Lower leg skin (tissue), 3 donors: ENCODE data around the gene SMCO3.

Experiments used
- POLR2A ChIP-seq, 2 donors: fragments of 450-650 bp; IDR thresholded peaks; one replicate each; pipeline ENCODE4 v1.6.1; 2016 to 2017; ENCODE audit warnings: antibody characterized with exemption in 2 of 2, mild to moderate bottlenecking in 1 of 2, moderate library complexity in 1 of 2
- TF ChIP-seq, protein P1 (sequence below), 3 donors: fragments of 450-650 bp; IDR thresholded peaks; one replicate each; pipeline ENCODE4 v1.5.1; 2016; ENCODE audit warnings: antibody characterized with exemption in 3 of 3, mild to moderate bottlenecking in 3 of 3, moderate library complexity in 2 of 3

DNA sequence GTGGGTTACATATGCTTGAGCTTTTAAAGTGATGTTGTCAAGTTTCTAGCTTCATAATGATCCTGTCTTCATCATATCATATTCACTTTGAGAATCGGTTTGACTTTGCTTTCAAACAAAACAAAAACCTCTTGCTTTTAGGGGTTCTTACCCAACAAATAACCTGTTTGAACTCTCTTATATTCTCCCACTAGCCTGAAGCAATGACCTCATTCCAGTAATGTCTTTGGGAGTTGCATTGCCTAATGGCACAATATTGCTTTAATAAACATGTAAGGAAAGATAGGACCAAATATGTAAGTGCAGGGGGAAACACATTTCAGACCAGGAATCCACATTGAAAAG lies 38.4 kb downstream of the SMCO3 start:
- TF ChIP-seq, protein P1, sequence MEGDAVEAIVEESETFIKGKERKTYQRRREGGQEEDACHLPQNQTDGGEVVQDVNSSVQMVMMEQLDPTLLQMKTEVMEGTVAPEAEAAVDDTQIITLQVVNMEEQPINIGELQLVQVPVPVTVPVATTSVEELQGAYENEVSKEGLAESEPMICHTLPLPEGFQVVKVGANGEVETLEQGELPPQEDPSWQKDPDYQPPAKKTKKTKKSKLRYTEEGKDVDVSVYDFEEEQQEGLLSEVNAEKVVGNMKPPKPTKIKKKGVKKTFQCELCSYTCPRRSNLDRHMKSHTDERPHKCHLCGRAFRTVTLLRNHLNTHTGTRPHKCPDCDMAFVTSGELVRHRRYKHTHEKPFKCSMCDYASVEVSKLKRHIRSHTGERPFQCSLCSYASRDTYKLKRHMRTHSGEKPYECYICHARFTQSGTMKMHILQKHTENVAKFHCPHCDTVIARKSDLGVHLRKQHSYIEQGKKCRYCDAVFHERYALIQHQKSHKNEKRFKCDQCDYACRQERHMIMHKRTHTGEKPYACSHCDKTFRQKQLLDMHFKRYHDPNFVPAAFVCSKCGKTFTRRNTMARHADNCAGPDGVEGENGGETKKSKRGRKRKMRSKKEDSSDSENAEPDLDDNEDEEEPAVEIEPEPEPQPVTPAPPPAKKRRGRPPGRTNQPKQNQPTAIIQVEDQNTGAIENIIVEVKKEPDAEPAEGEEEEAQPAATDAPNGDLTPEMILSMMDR (IDR thresholded peaks at IDR 0.05): no peak
- TF ChIP-seq POLR2A (IDR thresholded peaks at IDR 0.05): no peak
